Ishikawa (cell line): ENCODE measurements around the gene CAMP.

Source experiments
- CEBPB ChIP-seq: IDR thresholded peaks from 2 replicates; pipeline ENCODE4 v1.6.1; 2012
- CREB1 ChIP-seq: IDR thresholded peaks from 2 replicates; pipeline ENCODE4 v1.6.1; 2012; ENCODE audit warnings: low read depth
- EP300 ChIP-seq: IDR thresholded peaks from 2 replicates; pipeline ENCODE4 v1.6.1; 2012; ENCODE audit warnings: borderline replicate concordance
- FOXM1 ChIP-seq: IDR thresholded peaks from 2 replicates; pipeline ENCODE4 v1.6.1; 2012; ENCODE audit warnings: low read depth, borderline replicate concordance
- MAX ChIP-seq: IDR thresholded peaks from 2 replicates; pipeline ENCODE4 v1.6.1; 2012
- NFIC ChIP-seq: IDR thresholded peaks from 2 replicates; pipeline ENCODE4 v1.6.1; 2012
- RAD21 ChIP-seq: IDR thresholded peaks from 2 replicates; pipeline ENCODE4 v1.6.1; 2012; ENCODE audit warnings: low read depth
- TAF1 ChIP-seq: IDR thresholded peaks from 2 replicates; pipeline ENCODE4 v1.6.1; 2012; ENCODE audit warnings: low read depth, mild to moderate bottlenecking
- TCF12 ChIP-seq: IDR thresholded peaks from 2 replicates; pipeline ENCODE4 v1.6.1; 2012; ENCODE audit warnings: low read depth
- TEAD4 ChIP-seq: IDR thresholded peaks from 2 replicates; pipeline ENCODE4 v1.6.1; 2012
- USF1 ChIP-seq: IDR thresholded peaks from 2 replicates; pipeline ENCODE4 v1.6.1; 2012
- YY1 ChIP-seq: IDR thresholded peaks from 2 replicates; pipeline ENCODE4 v1.6.1; 2012; ENCODE audit warnings: low read depth
- ZBTB7A ChIP-seq: IDR thresholded peaks from 2 replicates; pipeline ENCODE4 v1.6.1; 2012; ENCODE audit warnings: low read depth

GRCh38 chr3:48178072-48178471 lies 45.2 kb upstream of the CAMP start:
- TF ChIP-seq CEBPB (no peak), YY1 (no peak), NFIC (no peak), MAX (no peak), CREB1 (no peak), RAD21 (no peak), EP300 (no peak), ZBTB7A (no peak), USF1 (no peak), FOXM1 (no peak), TEAD4 (no peak), TCF12 (no peak), TAF1 (no peak)
